Measurements from ENCODE around the gene NRF1. TPM values are rescaled to one million over a fixed set of nuclear protein-coding genes. Genes with fewer than 3 reads are reported as not detected.

Gene NRF1
- total and polyA plus RNA-seq, 8 donors: 5.5 to 11.2 (median 7.0) TPM

GRCh38 chr7:129746857-129747529 lies 135.5 kb downstream of the NRF1 start:
- Histone ChIP-seq H3K4me3 (no peak overlapping the region), H3K36me3 (no peaks in the 10 kb centered on the region), H3K27me3 (no peaks in the 10 kb centered on the region), H3K9me3 (no peaks in the 10 kb centered on the region), H3K4me1 (no peaks in the 10 kb centered on the region), H3K27ac (no peak overlapping the region)
- DNase-seq (no peak), FAIRE-seq (no peak), ATAC-seq (no peak)
- no peak for TF ChIP-seq CTCF (IDR thresholded peaks at IDR 0.05)
- intact Hi-C loops (cut with DNase I): no loop called here
- 77 to 78% methylated on average over 4 of the region's 4 CpGs for WGBS, 2 donors

GRCh38 chr7:129748356-129749109 lies 137.0 kb downstream of the NRF1 start:
- H3K27me3 ChIP-seq: no peaks in the 10 kb centered on the region
- no peak overlapping the region for H3K27ac ChIP-seq
- DNase-seq (no peak), FAIRE-seq (no peak), ATAC-seq (peak in 1 of 4 donors; percentile 18)
- 91 to 96% methylated on average over 4 of the region's 4 CpGs for WGBS, 2 donors
- intact Hi-C loops (cut with DNase I): no loop called here
- H3K36me3 ChIP-seq: no peaks in the 10 kb centered on the region
- no peaks in the 10 kb centered on the region for H3K4me1 ChIP-seq
- no peaks in the 10 kb centered on the region for H3K9me3 ChIP-seq
- no peak for TF ChIP-seq CTCF (IDR thresholded peaks at IDR 0.05)
- H3K4me3 ChIP-seq: no peak overlapping the region

- no peak for ATAC-seq
- H3K27me3 ChIP-seq: no peaks in the 10 kb centered on the region
- no peak for TF ChIP-seq CTCF (IDR thresholded peaks at IDR 0.05)
- no peak overlapping the region for H3K4me3 ChIP-seq
- no peak for DNase-seq
- intact Hi-C loops (cut with DNase I): no loop called here
- no peaks in the 10 kb centered on the region for H3K9me3 ChIP-seq
- no peaks in the 10 kb centered on the region for H3K36me3 ChIP-seq
- H3K27ac ChIP-seq: no peak overlapping the region
- 92 to 93% methylated on average over 7 of the region's 7 CpGs for WGBS, 2 donors
- no peak for FAIRE-seq
- no peaks in the 10 kb centered on the region for H3K4me1 ChIP-seq
These were observed 138.6 kb downstream of the NRF1 start for GRCh38 chr7:129750091-129750490.

- Histone ChIP-seq H3K27ac (no peak overlapping the region), H3K27me3 (no peaks in the 10 kb centered on the region), H3K4me3 (no peak overlapping the region), H3K4me1 (no peaks in the 10 kb centered on the region), H3K36me3 (no peaks in the 10 kb centered on the region), H3K9me3 (no peaks in the 10 kb centered on the region)
- ATAC-seq: no peak
- no peak for TF ChIP-seq CTCF (IDR thresholded peaks at IDR 0.05)
- intact Hi-C loops (cut with DNase I): no loop called here
- no peak for FAIRE-seq
- DNase-seq: no peak
- 97 to 98% methylated on average over 3 of the region's 3 CpGs for WGBS, 2 donors
These were observed 139.0 kb downstream of the NRF1 start for GRCh38 chr7:129750501-129750900.

- Histone ChIP-seq H3K9me3 (no peaks in the 10 kb centered on the region), H3K4me1 (no peaks in the 10 kb centered on the region), H3K27ac (no peak overlapping the region), H3K27me3 (no peaks in the 10 kb centered on the region), H3K36me3 (no peaks in the 10 kb centered on the region), H3K4me3 (no peak overlapping the region)
- 79 to 83% methylated on average over 1 of the region's 1 CpG for WGBS, 2 donors
- intact Hi-C loops (cut with DNase I): no loop called here
- TF ChIP-seq CTCF (IDR thresholded peaks at IDR 0.05): no peak
- ATAC-seq: no peak
- DNase-seq: no peak
- FAIRE-seq: no peak
These were observed 140.4 kb downstream of the NRF1 start for GRCh38 chr7:129751916-129752315.
